CMK (cell line): ENCODE data around the gene MGMT.

ENCODE experiments used
- DNase-seq: peaks from one replicate; pipeline ENCODE4 v3.0.0-alpha.2; 2010; ENCODE audit warnings: low read depth

Gene MGMT

DNA sequence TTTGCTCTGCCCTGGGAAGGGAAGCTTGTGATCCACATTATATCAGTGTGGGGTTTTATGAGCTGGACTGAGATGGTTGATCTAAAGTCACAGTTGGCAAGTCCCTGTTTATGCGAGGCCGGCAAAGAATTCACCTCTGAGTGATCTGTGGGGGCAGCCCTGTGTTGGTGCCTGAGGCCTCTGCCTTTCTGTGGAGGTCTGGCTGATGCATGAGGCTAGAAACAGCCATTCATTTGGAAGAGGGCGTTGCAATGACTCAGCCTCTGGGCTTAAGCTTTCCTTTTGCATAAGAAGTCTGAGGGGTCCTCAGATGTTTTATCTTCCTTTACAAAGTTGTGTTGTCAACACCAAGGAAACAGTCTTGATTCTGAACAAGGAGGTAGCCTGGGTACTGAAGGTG lies 126.9 kb downstream of the MGMT start:
- DNase-seq, result no peak

DNA sequence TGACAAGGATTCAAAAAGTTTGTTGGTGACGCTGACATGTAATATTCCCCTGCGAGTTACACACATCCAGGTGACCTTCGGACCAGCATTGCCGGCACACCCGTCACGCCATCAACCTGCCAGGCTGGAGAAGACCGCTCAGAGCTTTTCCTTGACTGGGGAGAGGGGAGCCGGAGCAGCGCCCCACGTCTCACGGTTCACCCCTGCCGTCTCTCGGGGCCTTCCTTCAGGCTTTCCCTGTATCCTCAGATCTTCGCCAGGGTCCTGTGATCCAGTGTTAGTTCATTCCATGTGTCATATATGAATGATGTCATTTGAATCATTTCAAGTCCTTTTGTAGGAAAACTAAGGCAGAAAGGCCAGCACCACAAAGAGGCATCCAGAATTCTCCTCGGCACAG lies 127.8 kb downstream of the MGMT start:
- no peak for DNase-seq

DNA sequence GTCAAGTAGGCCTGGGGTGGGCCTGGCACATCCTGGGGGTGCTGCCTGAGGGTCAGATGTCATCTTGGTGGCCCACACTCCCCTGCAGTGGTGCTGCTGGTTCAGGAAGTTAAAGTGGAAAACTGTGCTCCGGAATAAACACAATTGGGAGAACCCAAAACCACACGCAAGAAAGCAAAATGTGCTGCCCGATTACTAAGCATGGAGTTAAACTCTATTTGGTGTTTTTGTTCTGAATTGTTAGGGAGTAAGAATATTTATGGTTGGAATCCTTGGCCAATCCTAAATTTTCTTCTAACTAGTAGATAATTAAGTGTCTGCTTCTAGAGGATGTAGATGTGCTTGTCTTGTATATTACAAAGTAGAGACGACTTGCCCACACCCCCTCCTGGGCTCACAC lies 131.4 kb downstream of the MGMT start:
- no peak for DNase-seq

DNA sequence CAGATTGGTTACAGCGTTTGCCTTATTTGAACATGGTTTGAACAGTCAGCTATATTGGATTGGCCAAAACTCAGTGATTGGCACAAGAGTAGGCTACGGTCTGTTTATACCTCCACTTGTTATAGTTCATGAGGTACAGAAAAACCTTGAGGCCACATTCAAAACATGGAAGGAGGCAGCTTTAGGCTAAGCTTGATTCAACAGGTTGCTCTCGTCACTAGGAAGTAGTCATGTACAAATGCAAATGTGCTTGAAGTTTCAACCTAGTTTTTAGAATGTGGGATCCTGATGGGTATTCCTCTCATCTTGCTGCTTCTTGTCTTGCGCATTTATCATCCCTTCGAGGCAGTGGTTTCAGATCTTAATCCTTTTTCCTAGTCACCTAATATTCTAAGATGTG lies 132.1 kb downstream of the MGMT start:
- DNase-seq, result no peak

DNA sequence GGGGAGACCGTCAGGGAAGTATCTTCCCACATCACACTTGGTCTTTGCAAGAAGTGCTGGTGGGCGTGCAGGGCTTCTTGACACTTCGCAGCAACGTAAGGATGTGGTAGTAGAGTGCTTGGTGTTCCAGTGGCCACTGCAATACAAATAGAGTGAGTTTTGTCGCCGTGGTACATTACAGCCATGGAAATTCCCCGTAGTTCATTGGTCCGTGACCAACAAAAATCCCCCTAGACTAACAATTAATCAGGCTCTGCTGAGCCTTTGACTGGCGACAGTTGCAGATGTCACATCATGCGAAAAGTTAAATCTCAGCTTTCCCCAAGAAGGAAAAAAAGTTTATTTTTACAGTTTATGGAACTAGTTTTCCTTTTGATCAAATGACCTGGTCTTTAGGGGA lies 134.7 kb downstream of the MGMT start:
- DNase-seq, result no peak

DNA sequence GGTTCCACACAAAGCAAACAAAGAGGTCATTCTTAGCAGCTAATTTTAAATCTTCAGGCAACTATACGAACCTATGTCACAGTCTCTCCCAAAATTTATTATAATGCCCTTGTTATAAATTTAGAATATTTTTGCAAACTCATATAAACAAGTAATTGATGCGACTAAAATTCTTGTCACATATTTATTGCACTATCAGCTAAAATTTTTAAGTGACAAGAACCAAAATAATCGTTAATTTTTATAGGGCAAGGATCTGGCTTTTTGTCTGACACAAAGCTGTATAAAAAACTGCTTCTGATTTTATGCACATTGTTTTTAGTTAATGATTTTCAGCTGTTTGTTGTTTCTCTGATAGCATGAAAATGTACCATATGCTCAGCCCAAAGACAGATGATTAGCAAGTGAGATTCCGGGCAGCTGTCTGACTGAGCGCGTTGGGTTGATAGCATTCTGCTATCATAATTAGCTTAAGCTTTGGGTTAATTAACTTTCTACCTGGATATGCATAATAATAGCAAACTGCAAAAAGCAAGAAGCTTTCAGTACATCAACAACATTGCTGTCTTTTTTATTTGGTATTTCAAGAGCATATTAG lies 136.0 kb downstream of the MGMT start:
- no peak for DNase-seq

DNA sequence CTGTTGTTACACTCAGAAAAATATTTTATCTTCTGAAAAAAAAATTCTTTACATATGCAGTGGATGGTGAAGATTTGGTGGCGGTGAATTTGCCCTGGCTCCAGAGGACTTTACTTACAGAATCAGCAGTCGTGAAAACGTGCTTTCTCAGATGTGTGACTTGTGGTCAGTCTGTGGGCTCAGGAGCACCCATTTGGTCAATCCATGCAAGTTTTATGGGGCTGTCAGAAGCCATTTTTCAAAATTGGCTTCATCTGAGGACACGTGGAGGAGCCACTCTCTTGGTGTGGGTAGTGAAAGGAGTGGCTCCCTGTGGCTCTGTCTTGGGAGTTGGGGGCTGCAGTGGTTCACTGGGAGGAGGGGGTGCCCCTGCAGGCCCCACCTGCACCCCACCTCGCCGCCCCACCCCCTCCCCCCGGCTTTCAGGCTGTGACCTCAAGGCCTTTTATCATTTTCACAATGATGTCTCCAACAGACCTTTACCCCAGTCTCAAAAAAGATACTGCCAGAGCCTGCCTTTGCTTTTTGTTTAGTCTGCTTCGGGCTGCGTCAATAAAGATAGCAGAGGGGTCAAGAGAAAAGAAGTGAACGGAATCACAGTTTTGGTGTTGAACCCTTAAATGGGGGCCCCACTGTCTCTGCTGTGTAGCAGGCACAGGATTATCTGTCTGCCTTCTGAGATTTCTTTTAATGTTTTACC lies 137.4 kb downstream of the MGMT start:
- DNase-seq, result no peak

DNA sequence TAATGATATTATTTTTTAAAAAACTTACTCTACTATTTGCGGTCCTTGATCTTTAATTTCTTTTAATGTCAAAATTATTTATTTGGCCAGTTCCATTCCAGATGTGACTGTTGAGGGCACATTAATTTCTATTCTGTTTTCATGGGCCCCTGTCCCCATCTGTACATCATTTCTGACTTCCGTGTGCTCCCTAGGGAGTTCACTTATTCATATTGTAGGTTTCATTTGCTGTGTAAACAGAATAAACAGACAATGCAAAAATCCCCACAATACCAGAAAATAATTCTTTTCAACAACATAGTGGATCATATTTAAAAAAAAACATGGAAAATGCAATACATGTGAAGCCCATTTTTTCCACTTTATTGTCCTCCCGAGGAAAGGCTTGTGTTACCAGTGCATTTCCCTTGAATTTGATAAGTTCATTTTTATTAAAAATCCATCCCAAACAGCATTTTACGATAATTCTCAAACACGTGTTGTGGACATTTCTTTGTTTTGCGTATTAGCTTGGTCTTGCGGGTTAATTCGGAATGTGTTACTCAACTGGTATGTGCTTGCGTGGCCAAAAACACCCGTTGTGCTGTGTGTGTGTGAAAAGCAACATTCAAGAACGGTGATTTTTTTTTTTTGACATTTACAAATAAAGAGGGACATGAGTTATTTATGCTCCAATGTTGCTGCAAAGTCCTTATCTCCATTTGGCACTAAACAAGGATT lies 138.4 kb downstream of the MGMT start:
- DNase-seq, result no peak

DNA sequence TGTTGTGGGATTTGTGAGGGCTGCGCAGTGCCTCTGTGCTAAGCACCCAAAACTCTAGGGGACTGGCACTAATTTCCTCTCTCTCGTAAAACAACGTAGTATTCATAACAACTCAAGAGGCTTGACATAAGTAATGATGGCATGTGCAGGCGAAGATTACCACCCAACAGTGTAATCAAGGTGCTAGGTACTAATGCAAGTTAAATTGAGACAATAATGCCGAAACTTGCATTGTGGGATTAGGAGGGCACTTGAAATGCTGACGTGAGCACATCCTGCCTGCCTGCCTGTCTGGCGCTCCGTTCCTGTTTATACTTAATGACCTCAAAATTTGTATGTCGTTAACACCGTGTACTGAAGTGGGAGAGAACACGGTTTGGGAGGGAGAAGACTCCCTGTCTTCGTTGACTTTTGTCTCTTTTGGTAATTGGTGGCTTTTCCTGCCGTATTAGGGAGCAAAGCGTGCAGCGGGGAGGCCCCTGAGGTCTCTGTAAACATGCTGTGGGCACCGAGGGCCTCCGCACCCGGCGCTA lies 139.0 kb downstream of the MGMT start:
- DNase-seq, result no peak

DNA sequence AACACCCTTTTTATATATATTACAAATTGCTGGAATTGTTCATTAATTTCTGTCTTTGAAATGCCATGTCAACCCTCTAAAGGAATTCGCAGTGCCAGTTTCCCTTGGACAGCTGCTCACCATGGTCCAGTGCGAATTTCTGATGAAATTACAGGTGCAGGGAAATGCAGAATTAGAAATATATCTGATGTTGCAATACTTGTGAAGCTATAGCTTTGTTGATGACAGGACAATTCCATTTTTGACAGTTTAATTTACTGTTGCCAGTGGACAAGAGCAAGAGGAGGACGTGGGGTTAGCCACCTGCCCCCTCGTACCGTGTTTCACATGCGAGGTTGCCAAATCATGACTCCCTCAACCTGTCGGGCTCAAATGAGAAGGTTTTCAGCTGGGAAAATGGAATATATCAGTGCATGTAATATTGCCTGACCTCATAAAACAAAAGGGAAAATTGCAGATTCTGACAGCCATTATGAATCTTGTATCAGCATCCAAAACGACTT lies 140.6 kb downstream of the MGMT start:
- DNase-seq, result no peak

DNA sequence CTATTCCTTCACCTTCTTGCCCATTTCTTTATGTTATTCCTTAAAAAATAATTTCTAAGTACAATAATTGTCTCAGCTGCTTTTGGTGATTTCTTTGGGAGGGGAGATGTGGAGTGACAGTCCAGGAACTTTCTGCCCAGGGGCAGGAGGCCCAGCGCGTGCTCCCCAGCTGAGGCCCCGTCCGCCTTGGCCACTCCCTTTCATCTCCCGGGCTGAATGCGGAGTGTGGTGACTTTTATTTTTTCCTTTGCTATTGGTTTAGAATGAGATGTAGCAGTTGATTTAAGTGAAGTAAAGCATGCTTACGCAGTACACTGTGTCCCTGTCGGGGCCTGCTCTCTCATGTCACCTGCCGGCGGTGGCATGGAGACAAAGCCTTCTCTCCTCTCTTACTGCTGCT lies 141.6 kb downstream of the MGMT start:
- DNase-seq, result no peak

DNA sequence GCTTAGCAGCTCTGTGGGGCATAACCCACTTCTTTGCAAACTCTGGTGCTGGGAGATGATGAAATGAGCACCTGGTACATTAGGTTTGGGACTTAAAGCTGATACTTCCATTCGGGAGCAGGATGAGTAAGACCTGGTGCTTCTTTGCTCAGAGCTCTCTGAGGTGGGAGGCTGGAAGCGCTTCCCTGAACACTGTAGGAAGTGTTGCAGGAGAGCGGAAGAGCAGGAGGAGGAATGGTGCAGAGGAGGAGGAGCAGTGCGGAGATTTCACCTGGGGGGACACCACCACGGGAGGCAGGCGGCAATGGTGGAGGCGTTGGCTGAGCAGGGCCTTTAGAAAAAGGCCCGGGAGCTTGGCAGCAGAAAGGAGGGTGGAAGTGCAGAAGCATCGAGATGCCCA lies 142.5 kb downstream of the MGMT start:
- DNase-seq, result no peak

DNA sequence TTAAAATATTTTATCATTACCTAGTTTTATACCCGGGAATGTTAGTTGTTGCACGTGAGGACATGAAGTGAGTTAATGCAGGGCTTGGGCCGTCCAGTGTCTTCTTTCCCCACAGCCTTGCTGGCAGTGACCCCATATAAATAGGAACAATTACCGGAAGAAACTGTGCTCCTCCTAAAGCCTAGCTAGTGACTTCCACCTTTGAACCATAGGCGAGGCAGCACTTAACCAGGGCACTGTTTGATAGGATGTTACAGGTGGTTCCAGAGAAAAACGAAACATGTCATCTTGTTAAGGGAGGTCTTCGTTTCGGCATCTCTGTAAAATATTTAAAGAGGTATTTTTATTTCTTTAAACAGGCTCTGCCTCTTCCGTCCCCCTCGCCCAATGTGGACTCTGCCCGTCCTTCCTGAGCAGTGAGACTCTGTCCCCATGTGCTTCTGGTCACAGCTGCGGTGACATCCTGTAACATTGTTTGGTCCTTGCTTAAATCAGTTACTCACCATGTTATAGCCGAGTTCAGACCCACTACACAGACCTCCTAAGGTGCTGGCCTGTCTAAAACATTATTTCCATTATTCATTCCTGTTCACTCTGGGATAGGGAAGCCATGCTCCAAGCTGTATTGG lies 145.6 kb downstream of the MGMT start:
- no peak for DNase-seq

DNA sequence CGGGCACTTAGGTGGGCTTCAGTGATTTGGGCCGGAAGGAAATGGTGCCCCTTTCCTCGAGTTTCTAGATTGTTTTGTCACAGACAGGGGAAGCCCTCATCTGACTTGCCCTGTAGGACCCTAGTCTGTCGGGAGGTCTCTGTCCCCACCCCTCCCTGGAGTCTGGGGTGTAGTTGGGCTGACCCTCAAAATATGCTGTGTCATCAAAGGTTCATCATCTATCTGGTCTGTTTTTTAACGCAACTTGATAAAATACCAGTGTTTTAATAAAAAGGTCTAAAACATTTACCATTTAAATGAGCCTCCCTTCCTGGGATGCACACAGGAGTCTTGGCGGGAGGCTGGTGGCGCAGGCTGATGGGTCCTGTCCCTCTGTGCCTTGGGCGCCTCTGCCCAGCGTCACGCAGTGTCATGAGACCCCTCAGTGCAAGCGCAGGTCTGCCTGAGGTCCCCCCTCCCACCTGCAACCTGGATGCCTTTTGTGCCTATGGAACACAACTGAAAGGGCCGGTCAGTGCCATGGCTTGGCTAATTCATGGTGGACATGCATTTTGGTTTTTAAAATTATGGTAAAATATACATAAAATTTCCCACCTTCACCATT lies 146.4 kb downstream of the MGMT start:
- DNase-seq, result no peak

DNA sequence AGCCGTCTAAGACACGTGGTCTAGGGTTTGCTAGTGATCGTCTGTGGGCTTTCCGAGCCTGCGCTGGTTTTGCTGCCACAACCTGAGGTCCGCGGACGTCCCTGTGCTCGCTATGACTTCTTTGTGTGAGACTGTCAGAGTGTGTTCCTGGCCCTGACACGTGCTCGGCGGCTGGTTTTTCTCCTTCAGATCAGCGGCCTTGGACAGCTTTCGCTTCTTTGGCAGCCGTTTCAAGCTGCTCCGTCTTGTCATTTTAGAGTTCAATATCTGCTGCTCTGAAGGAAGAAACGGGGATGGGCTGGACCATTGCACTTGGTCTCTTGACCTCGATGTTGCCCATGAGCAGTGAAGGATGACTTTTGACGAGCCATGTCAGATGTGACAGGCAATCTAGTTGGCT lies 147.3 kb downstream of the MGMT start:
- no peak for DNase-seq

DNA sequence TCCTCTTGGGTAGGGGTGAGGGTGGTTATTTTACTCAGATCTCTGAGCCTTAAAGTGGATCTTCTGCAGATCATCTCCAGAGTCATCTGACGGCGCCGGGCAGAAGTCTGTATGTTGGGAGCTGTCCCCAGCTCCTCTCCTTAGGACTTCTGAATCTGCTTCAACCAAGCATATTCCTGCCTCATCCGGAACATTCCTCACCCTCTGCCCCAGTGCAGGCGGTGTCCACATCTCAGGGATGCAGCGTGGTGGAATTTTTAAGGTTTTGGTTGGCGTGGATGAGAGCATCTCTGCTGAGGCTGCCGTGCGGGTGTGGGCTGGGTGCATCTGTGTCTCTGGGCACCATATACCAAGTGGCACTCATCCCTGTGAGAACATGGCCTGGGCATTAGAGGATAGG lies 148.3 kb downstream of the MGMT start:
- no peak for DNase-seq

DNA sequence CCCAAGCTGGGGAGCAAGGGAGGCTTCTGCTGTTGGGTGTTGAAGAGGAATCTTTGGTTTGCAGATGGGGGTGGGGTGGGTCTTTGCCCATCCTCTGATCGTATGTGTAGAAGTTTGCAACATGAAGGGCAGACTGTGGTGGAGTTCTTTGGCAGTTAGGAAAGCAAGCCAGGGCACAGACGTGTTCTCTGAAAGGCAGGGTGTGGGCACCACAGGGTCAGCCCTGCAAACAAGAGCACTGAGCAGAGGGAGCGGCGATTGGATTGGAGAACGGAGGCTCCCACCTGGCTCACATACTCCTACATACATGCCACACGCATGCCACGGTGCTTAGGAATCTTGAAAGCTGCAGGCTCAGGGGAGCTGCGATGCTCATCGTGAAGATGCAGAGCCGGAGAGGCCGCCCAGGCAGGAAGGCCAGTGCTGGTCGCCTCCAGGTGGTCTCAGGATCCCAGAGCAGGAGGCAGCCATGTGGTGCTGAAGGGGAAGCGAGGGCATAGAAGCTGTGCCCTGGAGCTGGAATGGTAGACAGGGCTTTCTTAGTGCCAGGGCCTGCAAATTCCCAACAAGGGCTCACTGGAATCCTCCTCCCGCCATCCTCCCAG lies 149.0 kb downstream of the MGMT start:
- no peak for DNase-seq

DNA sequence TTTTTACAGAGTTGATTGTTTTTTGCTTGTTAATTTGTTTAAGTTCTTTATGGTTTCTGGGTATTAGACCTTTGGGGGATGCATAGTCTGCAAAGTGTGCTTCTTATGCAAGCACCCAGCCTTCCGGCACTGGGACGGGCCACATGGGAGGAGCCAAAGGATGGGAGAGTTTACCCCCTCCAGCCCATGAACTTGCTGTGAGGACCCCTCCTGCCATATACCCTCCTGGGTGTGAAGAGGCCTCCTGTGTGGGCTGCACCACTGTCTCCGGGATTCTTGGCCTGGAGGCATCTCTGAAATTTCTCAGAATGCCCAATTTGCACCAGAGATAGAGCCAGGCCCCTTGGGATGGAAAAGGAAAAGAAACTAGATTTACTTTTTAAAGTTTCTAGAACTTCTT lies 150.7 kb downstream of the MGMT start:
- DNase-seq, result no peak

DNA sequence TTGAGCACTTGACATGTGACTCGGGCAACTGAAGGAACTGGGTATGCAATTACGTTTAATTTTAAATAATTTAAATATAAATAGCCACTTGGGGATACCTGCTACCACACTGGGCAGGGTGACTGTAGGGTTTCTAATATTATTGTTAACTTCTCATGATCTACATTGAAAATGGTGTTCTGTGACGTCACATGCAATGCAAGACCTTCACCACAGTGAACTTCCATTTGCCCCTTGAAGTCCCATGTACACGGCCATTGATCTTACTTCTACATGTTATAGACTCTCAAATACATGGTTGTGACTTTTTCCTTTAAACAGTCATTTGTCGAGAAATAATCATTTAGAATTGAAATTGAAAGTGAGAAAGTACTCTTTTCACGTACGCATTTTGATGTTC lies 154.0 kb downstream of the MGMT start:
- DNase-seq, result no peak

DNA sequence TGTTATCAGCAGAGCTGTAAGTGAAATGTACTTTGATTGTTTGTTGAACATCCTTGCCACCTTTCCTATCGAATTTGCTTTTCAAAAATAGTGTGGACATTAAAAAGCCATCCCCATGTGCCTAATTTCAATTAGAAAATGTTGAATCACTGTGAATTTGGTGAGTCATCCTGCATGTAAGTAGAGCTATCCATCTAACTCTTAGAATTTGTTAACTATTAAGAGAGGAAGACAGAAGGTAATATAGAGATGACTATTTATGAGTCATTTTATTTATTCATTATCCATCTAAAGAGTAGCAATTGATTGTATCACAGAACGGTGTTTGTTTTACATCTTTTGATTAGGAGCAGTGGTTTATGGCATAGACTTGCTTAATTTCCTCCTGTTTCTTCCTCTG lies 154.7 kb downstream of the MGMT start:
- DNase-seq, result no peak

DNA sequence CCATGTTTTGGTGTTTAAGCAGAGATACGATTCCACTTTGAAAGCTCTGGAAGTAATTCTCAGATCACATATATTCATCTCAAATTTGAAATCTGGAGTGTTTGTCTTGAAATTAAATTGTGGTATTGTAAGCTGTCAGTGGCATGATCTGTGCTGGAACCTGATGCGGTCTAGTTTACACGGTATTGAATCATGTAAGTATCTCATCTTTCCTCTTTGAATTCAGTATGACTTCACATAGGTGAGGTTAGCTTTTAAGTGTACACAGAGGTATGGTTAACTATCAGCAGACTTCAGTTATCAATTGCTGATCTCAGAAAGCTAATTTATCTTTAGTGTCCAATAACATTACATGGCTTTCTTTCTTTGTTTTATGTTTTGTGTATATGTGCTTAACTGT lies 155.2 kb downstream of the MGMT start:
- DNase-seq, result no peak

DNA sequence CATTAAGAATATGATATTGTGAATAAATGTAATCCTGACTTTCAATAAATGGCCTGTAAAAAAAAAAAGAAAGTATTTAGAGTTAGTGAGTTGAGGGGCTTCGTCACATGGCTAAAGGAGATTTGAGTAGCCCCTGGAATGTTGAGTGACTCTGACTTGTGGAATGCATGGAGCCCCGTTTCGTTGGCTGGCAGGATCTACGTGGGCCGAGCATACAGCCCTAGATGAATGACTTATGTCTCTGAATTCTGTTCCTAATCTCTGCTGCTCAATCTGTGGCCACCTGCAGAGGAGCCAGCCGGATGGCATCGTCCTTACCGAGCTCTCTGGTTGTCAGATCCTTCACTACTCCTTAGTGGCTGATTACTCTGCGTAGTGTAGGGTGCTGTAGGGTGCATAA lies 155.7 kb downstream of the MGMT start:
- DNase-seq, result no peak
